ENCODE measurements around the gene PDE6D. TPM values are rescaled to one million over a fixed set of nuclear protein-coding genes. Genes with fewer than 3 reads are reported as not detected.
A peak's percentile ranks its signal among the peaks of the same experiment; 100 is the strongest.

Gene PDE6D
- total and polyA plus RNA-seq, 2 of the 13 experiments (the other 11 are each of a cell fraction or from before 2014, with no cell fraction given) = 14.1 to 23.2 TPM

DNA sequence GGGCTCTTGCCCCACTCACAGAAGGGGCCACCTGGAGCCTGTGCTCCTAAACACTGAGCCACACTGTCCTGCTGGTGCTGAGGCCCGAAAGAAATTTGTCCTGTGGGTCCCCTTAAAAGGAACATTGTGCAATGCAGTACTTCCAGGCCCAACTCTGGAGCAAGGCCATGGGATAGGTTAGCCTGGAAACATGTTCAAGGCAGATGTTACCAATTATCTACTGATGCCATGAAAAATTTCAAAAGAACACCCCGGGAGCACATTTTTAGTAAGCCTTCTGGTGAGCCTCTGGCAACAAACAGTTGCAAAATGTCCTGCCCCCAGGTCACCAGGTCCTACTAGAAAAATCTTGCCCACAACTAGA, 85.1 kb downstream of the PDE6D start:
- 11% methylated on average over 2 of the region's 2 CpGs for WGBS (ENCODE audit: low lambda C conversion rate)
- H3K9me3 ChIP-seq (ENCODE audit: low read length) = no peaks in the 10 kb centered on the region
- intact Hi-C loops (cut with micrococcal nuclease; ENCODE audit: unreplicated experiment) (no loop called here), in situ Hi-C loops (cut with HindIII; ENCODE audit: extremely low pct_ligation_motif_present, low pct_unique_long_range_greater_than_20kb) (no loop called here)
- H3K9ac ChIP-seq (ENCODE audit: insufficient read depth, low read depth, low read length) = no peak overlapping the region
- H4K20me1 ChIP-seq (ENCODE audit: insufficient read depth, low read length) = no peaks in the 10 kb centered on the region
- H3K79me2 ChIP-seq (ENCODE audit: insufficient read depth, low read length) = no peaks in the 10 kb centered on the region
- no peak overlapping the region; a peak in 1 of 6 replicates for H3K4me3 ChIP-seq (replicated peaks in 1 of 3; ENCODE audit: insufficient read depth in 1 of 3, low read depth in 2 of 3, low read length in 3 of 3)
- H3K27me3 ChIP-seq (ENCODE audit: control insufficient read depth in 1 of 2, insufficient read depth in 2 of 2, low read length in 2 of 2) = peaks cover 0 to 10% of the 10 kb centered on the region in 2 experiments; a peak in 1 of 5 replicates
- no peak overlapping the region for H2AFZ ChIP-seq (ENCODE audit: low read length)
- CTCF ChIA-PET (ENCODE audit: low intra/inter-chr PET ratio, low total read pairs) = no interaction called here
- H3K4me2 ChIP-seq (ENCODE audit: low read depth, low read length) = peak overlapping the region; percentile 53
- ATAC-seq (peak; percentile 32), DNase-seq (ENCODE audit: low spot score) (no peak), FAIRE-seq (peak; percentile 52)
- BruUV-seq (replicated peaks) = no TSS peak
- H3K4me1 ChIP-seq (ENCODE audit: insufficient read depth, low read length) = peaks cover 38% of the 10 kb centered on the region
- POLR2A ChIA-PET = interaction anchor here (0.7 to 3.6 kb wide), 8 partner anchors 9 to 232 kb away, joined by 3 to 31 read pairs (median 10); partner anchors contain the start of genes NCL and PTMA
- no peaks in the 10 kb centered on the region for H3K36me3 ChIP-seq (replicated peaks in 1 of 2; ENCODE audit: control insufficient read depth in 1 of 2, insufficient read depth in 2 of 2, low read length in 2 of 2)
- H3K27ac ChIP-seq (ENCODE audit: extremely low read length, insufficient read depth, low read length) = no peak overlapping the region
- TF ChIP-seq ELF3 (CRISPR knock-in tag; IDR thresholded peaks at IDR 0.05) = no peak
- no peak for TF ChIP-seq ZNF567 (CRISPR knock-in tag; IDR thresholded peaks at IDR 0.05; ENCODE audit: borderline replicate concordance)
- TF ChIP-seq SYNCRIP (IDR thresholded peaks at IDR 0.05; ENCODE audit: insufficient read depth, low read depth, low read length) = no peak
- TF ChIP-seq RFX5 (IDR thresholded peaks at IDR 0.05; ENCODE audit: low read depth, low read length) = no peak
- no peak for TF ChIP-seq PLRG1 (conservative IDR thresholded peaks at IDR 0.05)
- TF ChIP-seq DNMT1 (CRISPR knock-in tag; IDR thresholded peaks at IDR 0.05) = no peak
- no peak for TF ChIP-seq ZBTB38 (CRISPR knock-in tag; IDR thresholded peaks at IDR 0.05)
- TF ChIP-seq ZNF678 (CRISPR knock-in tag; IDR thresholded peaks at IDR 0.05) = no peak
- TF ChIP-seq FOXO1 (CRISPR knock-in tag; IDR thresholded peaks at IDR 0.05) = no peak
- peak; percentile 6; the same call in 1 of the 2 replicates for TF ChIP-seq ZNF770 (CRISPR knock-in tag; IDR thresholded peaks at IDR 0.05)
- no peak for TF ChIP-seq TARDBP (CRISPR knock-in tag; IDR thresholded peaks at IDR 0.05)
- TF ChIP-seq TBX3 (IDR thresholded peaks at IDR 0.05; ENCODE audit: borderline replicate concordance) = no peak
- TF ChIP-seq ZNF746 (CRISPR knock-in tag; IDR thresholded peaks at IDR 0.05) = no peak
- TF ChIP-seq, protein P1, sequence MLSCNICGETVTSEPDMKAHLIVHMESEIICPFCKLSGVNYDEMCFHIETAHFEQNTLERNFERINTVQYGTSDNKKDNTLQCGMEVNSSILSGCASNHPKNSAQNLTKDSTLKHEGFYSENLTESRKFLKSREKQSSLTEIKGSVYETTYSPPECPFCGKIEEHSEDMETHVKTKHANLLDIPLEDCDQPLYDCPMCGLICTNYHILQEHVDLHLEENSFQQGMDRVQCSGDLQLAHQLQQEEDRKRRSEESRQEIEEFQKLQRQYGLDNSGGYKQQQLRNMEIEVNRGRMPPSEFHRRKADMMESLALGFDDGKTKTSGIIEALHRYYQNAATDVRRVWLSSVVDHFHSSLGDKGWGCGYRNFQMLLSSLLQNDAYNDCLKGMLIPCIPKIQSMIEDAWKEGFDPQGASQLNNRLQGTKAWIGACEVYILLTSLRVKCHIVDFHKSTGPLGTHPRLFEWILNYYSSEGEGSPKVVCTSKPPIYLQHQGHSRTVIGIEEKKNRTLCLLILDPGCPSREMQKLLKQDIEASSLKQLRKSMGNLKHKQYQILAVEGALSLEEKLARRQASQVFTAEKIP (CRISPR knock-in tag; IDR thresholded peaks at IDR 0.05; ENCODE audit: borderline replicate concordance) = no peak
- no peak for TF ChIP-seq ZNF564 (CRISPR knock-in tag; IDR thresholded peaks at IDR 0.05)
- TF ChIP-seq FOXK2 (IDR thresholded peaks at IDR 0.05) = no peak
- TF ChIP-seq MIXL1 (CRISPR knock-in tag; IDR thresholded peaks at IDR 0.05) = no peak
- TF ChIP-seq REPIN1 (CRISPR knock-in tag; IDR thresholded peaks at IDR 0.05; ENCODE audit: borderline replicate concordance, low read depth) = 0 out of 2 replicates have a peak, but pooled peaks have one; percentile 21
- TF ChIP-seq RBAK (CRISPR knock-in tag; IDR thresholded peaks at IDR 0.05) = no peak
- no peak for TF ChIP-seq NBN (conservative IDR thresholded peaks at IDR 0.05)
- no peak for TF ChIP-seq ZNF329 (CRISPR knock-in tag; IDR thresholded peaks at IDR 0.05; ENCODE audit: low read depth)
- TF ChIP-seq SALL1 (CRISPR knock-in tag; IDR thresholded peaks at IDR 0.05) = 0 out of 2 replicates have a peak, but pooled peaks have one; percentile 11
- no peak; the same call in 1 of the 2 replicates for TF ChIP-seq ZNF343 (CRISPR knock-in tag; IDR thresholded peaks at IDR 0.05)
- no peak for TF ChIP-seq ARNTL (CRISPR knock-in tag; IDR thresholded peaks at IDR 0.05)
- TF ChIP-seq ZNF660 (CRISPR knock-in tag; IDR thresholded peaks at IDR 0.05; ENCODE audit: borderline replicate concordance, low read depth) = no peak
